Neural progenitor cell (in vitro differentiated cells): ENCODE results near the gene TMEM101. TPM values are rescaled to one million over a fixed set of nuclear protein-coding genes. Genes with fewer than 3 reads are reported as not detected.

Experiments used
- DNase-seq: peaks from one replicate; pipeline ENCODE4 v3.0.0-alpha.2; 2016; ENCODE audit warnings: low spot score
- H2AFZ ChIP-seq: fragments of 200-600 bp; sonication (generic); replicated peaks from 2 replicates; pipeline ENCODE4 v1.6.1; 2016; ENCODE audit warnings: antibody characterized with exemption
- H3F3A ChIP-seq: fragments of 200-600 bp; sonication (generic); 2 replicates; pipeline ENCODE4 v1.6.1; 2016; ENCODE audit warnings: antibody characterized with exemption, low read depth
- H3K27ac ChIP-seq: fragments of 200-600 bp; sonication (generic); 2 replicates; pipeline ENCODE4 v1.5.1; 2016; ENCODE audit warnings: mild to moderate bottlenecking
- H3K27me3 ChIP-seq: fragments of 200-600 bp; sonication (generic); 2 replicates; pipeline ENCODE4 v1.6.1; 2016; ENCODE audit warnings: mild to moderate bottlenecking, moderate library complexity
- H3K36me3 ChIP-seq: fragments of 200-600 bp; sonication (generic); 2 replicates; pipeline ENCODE4 v1.5.1; 2016
- H3K4me1 ChIP-seq: fragments of 200-600 bp; sonication (generic); 2 replicates; pipeline ENCODE4 v1.6.1; 2016; ENCODE audit warnings: mixed run types
- H3K4me2 ChIP-seq: fragments of 200-600 bp; sonication (generic); 2 replicates; pipeline ENCODE4 v1.6.1; 2016
- H3K4me3 ChIP-seq: fragments of 200-600 bp; sonication (generic); 2 replicates; pipeline ENCODE4 v1.5.1; 2016
- H3K79me2 ChIP-seq: fragments of 200-600 bp; sonication (generic); 2 replicates; pipeline ENCODE4 v1.6.1; 2016; ENCODE audit warnings: low read depth
- H3K9ac ChIP-seq: fragments of 200-600 bp; sonication (generic); 2 replicates; pipeline ENCODE4 v1.6.1; 2016
- H3K9me3 ChIP-seq: fragments of 200-600 bp; sonication (generic); 2 replicates; pipeline ENCODE4 v1.5.1; 2016; ENCODE audit warnings: low read depth
- H4K20me1 ChIP-seq: fragments of 200-600 bp; sonication (generic); 2 replicates; pipeline ENCODE4 v1.6.1; 2016; ENCODE audit warnings: low read depth
- H3K27ac Mint-ChIP-seq: 3 replicates; pipeline ENCODE4 v1.8.0; 2021; ENCODE audit warnings: mixed read lengths
- H3K27me3 Mint-ChIP-seq: 2 replicates; pipeline ENCODE4 v1.8.0; 2022; ENCODE audit warnings: low read depth, mild to moderate bottlenecking, inconsistent platforms, moderate library complexity, mixed read lengths; ENCODE audit not compliant: insufficient read depth
- H3K36me3 Mint-ChIP-seq: 3 replicates; pipeline ENCODE4 v1.8.0; 2021; ENCODE audit warnings: mixed read lengths
- H3K4me1 Mint-ChIP-seq: 3 replicates; pipeline ENCODE4 v1.8.0; 2021; ENCODE audit warnings: mixed read lengths
- H3K4me3 Mint-ChIP-seq: 3 replicates; pipeline ENCODE4 v1.8.0; 2021; ENCODE audit warnings: mild to moderate bottlenecking, moderate library complexity, mixed read lengths
- H3K9me3 Mint-ChIP-seq: 3 replicates; pipeline ENCODE4 v1.8.0; 2020; ENCODE audit warnings: mixed read lengths
- EZH2 ChIP-seq: fragments of 200-600 bp; sonication (generic); IDR thresholded peaks from 2 replicates; pipeline ENCODE4 v1.6.1; 2017; ENCODE audit warnings: antibody characterized with exemption, mild to moderate bottlenecking, moderate library complexity
- EZH2phosphoT487 ChIP-seq: fragments of 200-600 bp; sonication (generic); IDR thresholded peaks from 2 replicates; pipeline ENCODE4 v1.6.1; 2017; ENCODE audit warnings: antibody characterized with exemption
- total RNA-seq: library from RNA; depleted of rRNA; stranded (reverse); fragments of >200 nt; gene quantifications from 2 replicates; pipeline ENCODE4 v1.2.3, GENCODE V29; 2015; ENCODE audit warnings: low replicate concordance
- TF ChIP-seq, protein P1 (sequence below): fragments of 200-600 bp; sonication (generic); IDR thresholded peaks from 2 replicates; pipeline ENCODE4 v1.5.1; 2017; ENCODE audit warnings: antibody characterized with exemption, mild to moderate bottlenecking

TMEM101 gene
- total RNA-seq, 1 donor from 2014 or later, result 33.8 TPM

DNA sequence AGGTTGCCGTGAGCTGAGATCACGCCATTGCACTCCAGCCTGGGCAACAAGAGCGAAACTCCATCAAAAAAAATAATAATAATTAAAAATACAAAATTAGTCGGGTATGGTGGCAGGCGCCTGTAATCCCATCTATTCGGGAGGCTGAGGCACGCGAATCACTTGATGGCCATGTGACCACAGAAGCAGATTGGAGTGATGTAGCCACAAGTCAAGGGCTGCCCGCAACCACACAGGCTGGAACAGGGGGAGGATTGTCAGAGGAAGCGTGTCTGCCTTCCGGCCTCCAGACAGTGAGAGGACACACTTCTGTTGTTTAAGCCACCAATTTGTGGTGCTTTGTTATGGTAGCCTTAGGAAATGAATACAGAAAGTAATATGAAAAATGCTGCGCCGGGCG lies 22.1 kb downstream of the TMEM101 start:
- H3K79me2 ChIP-seq, result no peaks in the 10 kb centered on the region
- Mint-ChIP-seq H3K36me3 (no peaks in the 10 kb centered on the region), H3K4me1 (peaks cover 6% of the 10 kb centered on the region), H3K4me3 (peak overlapping the region; percentile 35), H3K27ac (no peak overlapping the region), H3K27me3 (peaks cover 4% of the 10 kb centered on the region), H3K9me3 (no peaks in the 10 kb centered on the region)
- no peak overlapping the region for H2AFZ ChIP-seq
- peaks cover 20% of the 10 kb centered on the region for H3K27me3 ChIP-seq
- H3K9ac ChIP-seq, result no peak overlapping the region
- no peak for DNase-seq
- TF ChIP-seq EZH2 (no peak), EZH2phosphoT487 (no peak)
- TF ChIP-seq, protein P1, sequence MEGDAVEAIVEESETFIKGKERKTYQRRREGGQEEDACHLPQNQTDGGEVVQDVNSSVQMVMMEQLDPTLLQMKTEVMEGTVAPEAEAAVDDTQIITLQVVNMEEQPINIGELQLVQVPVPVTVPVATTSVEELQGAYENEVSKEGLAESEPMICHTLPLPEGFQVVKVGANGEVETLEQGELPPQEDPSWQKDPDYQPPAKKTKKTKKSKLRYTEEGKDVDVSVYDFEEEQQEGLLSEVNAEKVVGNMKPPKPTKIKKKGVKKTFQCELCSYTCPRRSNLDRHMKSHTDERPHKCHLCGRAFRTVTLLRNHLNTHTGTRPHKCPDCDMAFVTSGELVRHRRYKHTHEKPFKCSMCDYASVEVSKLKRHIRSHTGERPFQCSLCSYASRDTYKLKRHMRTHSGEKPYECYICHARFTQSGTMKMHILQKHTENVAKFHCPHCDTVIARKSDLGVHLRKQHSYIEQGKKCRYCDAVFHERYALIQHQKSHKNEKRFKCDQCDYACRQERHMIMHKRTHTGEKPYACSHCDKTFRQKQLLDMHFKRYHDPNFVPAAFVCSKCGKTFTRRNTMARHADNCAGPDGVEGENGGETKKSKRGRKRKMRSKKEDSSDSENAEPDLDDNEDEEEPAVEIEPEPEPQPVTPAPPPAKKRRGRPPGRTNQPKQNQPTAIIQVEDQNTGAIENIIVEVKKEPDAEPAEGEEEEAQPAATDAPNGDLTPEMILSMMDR, result no peak
- no peaks in the 10 kb centered on the region for H4K20me1 ChIP-seq
- H3F3A ChIP-seq, result peaks cover 7% of the 10 kb centered on the region
- no peaks in the 10 kb centered on the region for H3K36me3 ChIP-seq
- no peak overlapping the region for H3K4me2 ChIP-seq
- H3K4me1 ChIP-seq, result peaks cover 7% of the 10 kb centered on the region
- no peak overlapping the region for H3K27ac ChIP-seq
- H3K4me3 ChIP-seq, result no peak overlapping the region
- H3K9me3 ChIP-seq, result no peaks in the 10 kb centered on the region

DNA sequence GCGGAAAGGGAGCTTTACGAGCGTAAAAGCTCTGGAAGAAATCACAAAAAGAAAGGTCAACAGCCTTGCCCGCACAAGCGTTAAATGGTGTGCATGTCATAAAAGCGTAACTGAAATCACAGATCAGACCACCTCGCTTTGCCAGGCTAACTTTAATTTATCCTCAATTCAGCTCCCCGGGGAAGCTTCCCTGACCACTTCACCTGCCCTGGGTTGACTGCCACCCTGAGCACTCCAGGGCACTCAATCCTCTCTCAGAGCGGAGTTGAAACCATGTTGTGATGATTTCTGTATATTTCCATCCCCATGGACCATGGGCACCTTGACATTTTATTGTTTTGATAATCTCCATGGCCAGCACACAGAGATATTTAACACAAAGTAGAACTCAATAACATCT lies 26.5 kb downstream of the TMEM101 start:
- H3K79me2 ChIP-seq, result no peaks in the 10 kb centered on the region
- Mint-ChIP-seq H3K4me3 (peak overlapping the region; percentile 33), H3K4me1 (peaks cover 15% of the 10 kb centered on the region), H3K27me3 (peaks cover 2% of the 10 kb centered on the region), H3K27ac (no peak overlapping the region), H3K9me3 (no peaks in the 10 kb centered on the region), H3K36me3 (no peaks in the 10 kb centered on the region)
- H3K9ac ChIP-seq, result no peak overlapping the region
- H3F3A ChIP-seq, result peaks cover 12% of the 10 kb centered on the region
- no peak for DNase-seq
- H3K4me1 ChIP-seq, result peaks cover 19% of the 10 kb centered on the region
- no peak overlapping the region for H3K4me2 ChIP-seq
- no peak overlapping the region for H3K27ac ChIP-seq
- no peak overlapping the region for H2AFZ ChIP-seq
- no peaks in the 10 kb centered on the region for H4K20me1 ChIP-seq
- TF ChIP-seq EZH2 (no peak), EZH2phosphoT487 (no peak)
- TF ChIP-seq, protein P1, result no peak
- peaks cover 11% of the 10 kb centered on the region for H3K27me3 ChIP-seq
- no peak overlapping the region for H3K4me3 ChIP-seq
- H3K36me3 ChIP-seq, result no peaks in the 10 kb centered on the region
- no peaks in the 10 kb centered on the region for H3K9me3 ChIP-seq

GRCh38 chr17:43987131-43988021 lies 27.4 kb downstream of the TMEM101 start:
- Mint-ChIP-seq H3K27me3 (peaks cover 3% of the 10 kb centered on the region), H3K4me3 (no peak overlapping the region), H3K9me3 (no peaks in the 10 kb centered on the region), H3K4me1 (peaks cover 15% of the 10 kb centered on the region), H3K36me3 (no peaks in the 10 kb centered on the region), H3K27ac (peak overlapping the region; percentile 43)
- Histone ChIP-seq H3K79me2 (no peaks in the 10 kb centered on the region), H3K4me1 (peaks cover 19% of the 10 kb centered on the region), H4K20me1 (no peaks in the 10 kb centered on the region), H3K4me2 (peak overlapping the region; percentile 27), H2AFZ (peak overlapping the region; percentile 92), H3K9ac (no peak overlapping the region), H3K9me3 (no peaks in the 10 kb centered on the region), H3K36me3 (no peaks in the 10 kb centered on the region), H3K4me3 (no peak overlapping the region), H3K27me3 (peaks cover 20% of the 10 kb centered on the region), H3F3A (peaks cover 12% of the 10 kb centered on the region), H3K27ac (no peak overlapping the region)
- no peak for DNase-seq
- TF ChIP-seq, protein P1, result no peak
- TF ChIP-seq EZH2 (no peak), EZH2phosphoT487 (no peak)
